Mesenteric fat pad (tissue), 1 donor: Measurements from ENCODE around the gene TSPAN32. TPM values are rescaled to one million over a fixed set of nuclear protein-coding genes. Genes with fewer than 3 reads are reported as not detected.

ENCODE experiments used
- DNase-seq: peaks from one replicate; pipeline ENCODE4 v3.0.0-alpha.2; 2020; ENCODE audit warnings: low spot score
- total RNA-seq: library from RNA; stranded (reverse); fragmentation: NEBNext Ultra II Directional; extraction: Animal tissue kit (Norgen Biotek cat#: 25700); gene quantifications from one replicate; pipeline ENCODE4 v1.2.1, GENCODE V29; 2021
- donor health status: DM: yes; HTN: yes; CAD: no.

Gene TSPAN32
- total RNA-seq, 1 donor from 2014 or later: 1.3 TPM

DNA sequence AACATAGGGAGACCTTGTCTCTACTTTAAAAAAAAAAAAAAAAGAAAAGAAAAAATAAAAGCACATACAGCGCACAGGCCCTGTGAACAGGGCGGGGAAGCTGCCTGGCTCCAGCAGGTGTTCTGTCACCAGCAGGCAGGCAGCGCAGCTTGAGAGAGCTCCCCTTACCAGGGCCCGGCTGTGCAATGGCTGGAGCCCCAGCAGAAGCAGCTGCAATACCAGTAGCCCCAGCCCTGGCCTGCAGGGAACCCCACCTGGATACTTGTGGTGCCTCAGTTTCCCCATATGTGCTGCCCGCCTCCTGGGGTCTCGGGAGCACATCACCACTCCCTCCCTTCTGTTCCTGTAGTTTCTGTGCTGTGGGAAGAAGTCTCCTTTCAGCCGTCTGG, 12.3 kb downstream of the TSPAN32 start:
- DNase-seq: peak; percentile 81

DNA sequence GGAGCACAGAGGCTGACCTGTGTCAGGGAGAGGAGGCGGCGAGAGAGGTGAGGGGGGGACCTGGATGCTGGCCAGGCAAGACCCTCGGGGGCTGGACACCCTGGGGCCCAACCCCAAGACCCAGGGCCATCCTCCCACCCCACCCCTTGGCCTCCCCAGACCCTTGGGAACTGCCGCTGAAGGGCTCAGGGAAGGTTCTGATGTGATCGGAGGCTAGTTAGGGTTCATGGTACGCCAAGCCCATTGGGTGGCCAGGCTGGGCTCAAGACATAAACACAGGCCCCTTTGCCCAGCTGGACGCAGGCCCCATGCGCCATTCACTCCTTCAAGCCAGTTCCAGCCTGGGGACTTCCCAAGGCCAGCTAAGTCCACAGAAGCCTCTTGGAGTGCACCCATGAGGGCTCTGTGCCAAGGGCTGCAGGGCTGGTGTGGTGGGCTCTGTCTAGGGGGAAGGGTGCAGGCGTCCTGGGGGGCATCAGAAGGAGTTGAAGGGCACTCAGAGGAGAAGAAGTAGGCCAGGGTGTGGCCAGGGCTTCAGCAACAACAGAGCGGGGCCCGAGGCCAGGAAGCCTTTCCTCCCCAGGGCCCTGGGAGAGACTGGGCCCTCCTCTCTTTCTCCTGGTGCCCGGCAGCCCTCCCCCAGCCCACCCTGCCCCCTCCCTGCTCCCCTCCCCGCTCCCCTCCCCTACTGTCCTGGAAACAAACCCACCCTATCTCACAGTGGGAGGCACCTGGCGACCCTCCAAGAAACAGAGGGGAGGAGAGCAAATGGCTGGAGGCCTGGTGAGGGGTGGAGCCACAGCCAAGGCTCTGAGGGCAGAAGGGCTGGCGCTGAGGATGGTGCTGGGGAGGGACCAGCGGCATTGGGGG, 12.9 kb downstream of the TSPAN32 start:
- DNase-seq: peak; percentile 91

DNA sequence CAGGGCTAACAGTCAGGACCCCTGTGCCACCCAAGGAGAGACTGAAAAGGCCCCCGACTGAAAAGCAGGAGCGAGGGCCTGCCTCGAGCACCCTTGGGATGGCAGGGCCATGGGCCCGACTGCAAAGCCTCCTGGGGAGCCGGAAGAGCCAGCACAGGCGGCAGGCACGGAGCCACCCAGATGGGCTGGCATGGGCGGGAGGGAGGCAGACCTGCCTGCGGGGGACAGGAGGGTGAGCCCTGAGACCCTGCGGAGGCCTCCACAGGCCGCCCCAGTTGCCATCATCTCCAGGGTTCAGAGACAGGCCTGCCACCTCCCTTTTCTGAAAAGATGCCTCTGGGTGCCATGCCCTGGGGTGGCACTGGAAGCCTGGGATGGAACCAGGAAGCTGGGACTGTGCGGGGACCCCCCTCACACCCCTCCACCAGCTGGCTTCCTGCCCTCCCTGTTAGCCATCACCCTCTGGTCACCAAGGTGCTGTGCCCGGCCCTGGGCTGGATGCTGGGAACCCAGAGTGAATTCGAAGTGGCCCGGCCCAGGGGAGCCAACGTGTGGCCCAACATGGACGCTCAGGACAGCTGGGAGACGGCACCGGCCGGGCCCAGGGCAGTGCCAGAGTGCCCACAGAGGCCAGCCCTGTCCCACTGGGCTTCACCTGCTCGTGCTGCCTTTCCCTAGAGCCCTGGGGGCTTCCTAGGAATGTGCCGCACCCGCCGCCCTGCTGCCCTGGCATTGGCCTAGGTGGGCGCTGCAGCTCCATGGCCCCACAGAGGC, 13.8 kb downstream of the TSPAN32 start:
- peak; percentile 69 for DNase-seq

DNA sequence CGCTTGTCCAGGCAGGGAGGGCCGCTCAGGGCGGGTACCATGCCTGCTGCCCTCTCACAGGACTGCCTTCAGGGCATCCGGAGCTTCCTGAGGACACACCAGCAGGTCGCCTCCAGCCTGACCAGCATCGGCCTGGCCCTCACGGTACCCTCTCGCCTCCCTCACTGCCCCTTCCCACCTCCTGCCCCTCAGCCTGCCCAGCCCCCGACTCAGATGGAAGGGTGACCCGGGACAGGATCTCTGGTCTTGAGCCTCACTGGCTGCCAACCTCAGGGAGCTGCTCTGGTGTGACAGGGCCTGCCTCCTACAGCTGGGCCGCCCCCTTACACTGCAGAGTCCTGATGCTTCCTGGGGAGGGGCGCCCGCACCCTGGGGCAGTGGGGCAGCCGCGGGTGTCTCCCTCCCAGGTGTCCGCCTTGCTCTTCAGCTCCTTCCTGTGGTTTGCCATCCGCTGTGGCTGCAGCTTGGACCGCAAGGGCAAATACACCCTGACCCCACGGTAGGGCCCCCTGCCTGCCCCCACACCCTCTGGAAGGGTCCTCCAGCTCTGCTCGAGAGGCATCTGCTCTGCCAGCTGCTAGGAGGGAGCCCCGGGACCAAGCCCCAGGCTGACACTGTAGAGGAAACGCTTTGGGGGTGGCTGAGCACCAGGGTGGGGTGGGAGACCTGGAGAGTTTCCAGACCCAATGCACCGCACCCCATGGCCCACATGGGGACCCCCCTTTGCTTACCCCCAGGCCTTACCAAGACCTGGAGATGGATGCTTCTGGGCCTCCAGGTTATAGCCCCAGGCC, 14.6 kb downstream of the TSPAN32 start:
- DNase-seq: peak; percentile 88

DNA sequence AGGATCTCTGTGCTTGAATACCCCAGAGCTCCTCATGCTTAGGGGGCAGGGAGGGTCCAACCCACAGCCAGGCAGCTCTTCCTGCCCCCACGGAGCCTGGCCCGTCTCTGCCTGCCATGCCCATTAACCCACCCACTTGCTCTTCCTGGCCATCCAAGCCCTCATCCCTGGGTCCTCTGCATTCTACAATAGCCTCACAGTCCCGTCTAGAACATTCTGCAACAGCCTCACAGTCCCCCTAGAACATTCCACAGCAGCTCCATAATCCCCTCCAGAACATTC, 15.1 kb downstream of the TSPAN32 start:
- DNase-seq: peak; percentile 51

DNA sequence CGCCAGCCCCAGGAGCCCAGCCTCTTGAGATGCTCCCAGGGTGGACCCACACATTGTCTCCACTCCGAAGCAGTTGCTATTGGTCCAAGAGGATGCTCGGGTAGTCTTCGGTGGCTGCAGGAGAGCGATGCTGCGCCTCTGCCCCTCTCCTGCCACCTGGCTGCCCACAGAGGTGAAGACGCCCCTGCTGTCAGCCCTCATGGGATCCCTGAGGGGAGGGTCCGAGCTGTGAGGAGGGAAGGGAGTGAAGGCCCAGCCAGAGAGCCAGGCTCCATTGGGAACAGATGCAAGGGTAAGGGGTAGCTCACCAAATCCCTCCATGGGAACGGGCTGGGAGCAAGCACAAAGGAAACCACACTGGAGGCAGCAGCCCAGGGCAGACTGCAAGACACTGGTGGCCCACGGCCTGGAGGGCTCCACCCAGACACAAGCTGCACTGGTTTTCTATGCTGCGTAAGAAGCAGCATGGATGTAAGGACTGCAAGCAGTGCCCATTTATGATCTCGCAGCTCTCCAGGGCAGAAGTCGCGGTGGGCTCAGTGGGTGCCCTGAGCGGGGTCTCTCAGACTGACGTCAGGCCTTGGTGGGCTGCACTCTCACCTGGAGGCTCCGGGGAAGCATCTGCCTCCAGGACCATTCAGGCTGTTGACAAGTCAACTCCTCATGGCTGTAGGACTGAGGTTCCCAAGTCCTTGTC, 15.7 kb downstream of the TSPAN32 start:
- DNase-seq: peak; percentile 83

DNA sequence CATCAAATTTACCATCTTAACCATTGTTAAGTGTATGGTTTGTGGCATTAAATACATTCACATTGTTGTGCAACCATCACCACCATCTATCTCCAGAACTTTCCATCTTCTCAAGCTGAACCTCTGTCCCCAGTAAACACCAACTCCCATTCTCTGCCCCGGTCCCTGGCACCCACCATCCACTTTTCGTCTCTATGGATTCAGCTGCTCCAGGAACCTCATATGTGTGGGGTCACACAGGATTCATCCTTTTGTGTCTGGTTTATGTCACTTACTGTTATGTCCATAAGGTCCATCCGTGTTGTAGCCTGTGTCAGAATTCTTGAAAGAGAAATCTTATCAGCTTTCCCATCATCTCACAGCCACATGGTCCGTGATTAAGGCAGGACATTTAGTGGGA, 16.3 kb downstream of the TSPAN32 start:
- DNase-seq: peak; percentile 57

DNA sequence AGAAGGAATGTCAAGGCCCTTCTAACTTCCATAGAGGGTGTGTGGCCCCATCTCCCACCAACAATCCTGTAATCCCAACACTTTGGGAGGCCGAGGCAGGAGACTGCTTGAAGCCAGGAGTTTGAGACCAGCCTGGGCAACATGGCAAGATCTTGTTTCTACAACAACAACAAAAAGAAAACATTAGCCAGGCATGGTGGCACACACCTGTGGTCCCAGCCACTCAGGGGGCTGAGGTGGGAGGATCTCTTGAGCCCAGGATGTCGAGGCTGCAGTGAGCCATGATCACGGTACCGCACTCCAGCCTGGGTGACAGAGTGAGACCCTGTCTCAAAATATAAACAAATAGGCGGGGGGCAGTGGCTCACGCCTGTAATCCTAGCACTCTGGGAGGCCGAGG, 16.9 kb downstream of the TSPAN32 start:
- peak; percentile 47 for DNase-seq

DNA sequence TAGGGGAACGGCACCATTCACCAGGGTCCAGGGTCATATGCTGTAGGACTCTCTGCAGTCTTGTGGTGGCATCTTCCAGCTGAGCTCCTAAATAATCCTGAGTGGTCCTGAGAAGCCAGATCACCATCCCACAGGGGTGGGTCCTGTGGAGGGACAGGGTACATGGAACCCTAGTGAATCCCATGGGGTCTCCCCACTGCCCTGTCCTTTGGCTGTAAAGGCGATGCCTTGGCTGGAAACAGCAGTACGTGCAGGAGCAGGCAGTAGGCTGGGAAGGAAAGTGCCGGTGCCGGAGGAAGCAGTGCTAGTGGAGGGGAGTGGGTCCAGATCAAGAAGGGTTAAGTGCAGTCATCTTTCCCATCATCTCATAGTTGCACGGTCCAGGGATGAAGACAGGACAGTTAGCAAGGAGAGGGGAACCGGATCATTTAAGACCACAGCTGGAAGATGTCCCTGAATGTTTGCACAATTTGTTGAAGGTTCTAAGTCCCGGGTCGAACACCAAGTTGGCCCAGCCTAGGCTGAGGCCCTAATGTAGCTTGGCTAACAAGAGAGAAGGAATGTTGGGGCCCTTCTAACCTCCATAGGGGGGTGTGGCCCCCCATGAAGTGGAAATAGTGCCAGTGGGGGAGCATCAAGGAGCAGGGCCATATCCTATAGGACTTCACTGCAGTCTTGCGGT, 18.1 kb downstream of the TSPAN32 start:
- peak; percentile 37 for DNase-seq

DNA sequence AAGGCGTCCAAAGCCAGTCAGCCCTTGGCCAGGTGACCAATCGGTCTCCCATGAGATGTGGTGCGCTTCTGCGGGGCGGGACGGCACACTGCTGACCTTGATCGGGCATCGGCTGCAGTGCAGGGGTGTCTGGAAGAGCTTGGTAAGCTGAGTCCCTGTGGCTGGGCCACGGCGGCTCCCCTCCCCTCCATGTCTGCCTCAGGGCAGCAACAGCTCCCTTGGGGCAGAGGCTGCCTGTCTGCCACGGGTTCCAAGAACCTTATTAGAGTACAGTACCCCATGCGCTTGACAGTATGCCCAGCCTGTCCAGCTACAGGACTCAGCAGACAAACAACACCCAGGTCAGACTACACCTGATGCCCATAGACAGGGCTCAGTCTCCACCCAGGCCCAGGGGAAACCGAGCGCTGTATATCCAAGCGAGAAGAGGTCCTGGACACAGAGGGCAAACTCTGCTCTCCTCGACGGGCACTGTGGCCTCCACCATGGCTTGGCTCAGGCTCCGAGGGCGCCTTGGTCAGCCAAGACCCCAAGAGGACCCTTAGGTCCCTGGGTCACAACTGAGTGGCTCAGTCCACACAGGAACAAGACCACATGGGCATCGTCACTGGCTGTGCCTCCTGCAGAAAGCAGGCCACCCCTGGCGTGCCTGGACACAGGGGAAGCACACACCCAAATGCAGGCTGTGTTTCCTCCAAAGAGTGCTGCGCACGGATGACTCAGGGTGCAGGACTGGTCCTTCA, 18.9 kb downstream of the TSPAN32 start:
- DNase-seq: peak; percentile 84

DNA sequence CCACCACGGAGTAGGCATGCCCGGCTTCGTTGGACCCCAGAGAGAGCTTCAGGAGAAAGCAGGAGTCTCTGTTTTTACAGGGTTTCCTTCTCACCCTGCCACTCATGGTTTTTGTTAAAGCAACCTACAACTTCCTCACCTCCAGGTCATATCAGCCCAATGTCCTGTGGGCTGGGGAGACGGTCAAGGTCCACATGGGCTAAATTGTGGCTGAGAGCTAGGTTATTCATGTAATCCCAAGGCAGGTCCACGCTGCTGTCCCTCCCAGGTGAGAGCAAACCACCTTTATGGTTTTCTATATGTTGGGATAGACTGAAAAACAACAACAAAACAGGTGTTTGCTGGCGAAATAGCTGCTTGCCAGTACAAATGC, 19.5 kb downstream of the TSPAN32 start:
- DNase-seq: no peak

DNA sequence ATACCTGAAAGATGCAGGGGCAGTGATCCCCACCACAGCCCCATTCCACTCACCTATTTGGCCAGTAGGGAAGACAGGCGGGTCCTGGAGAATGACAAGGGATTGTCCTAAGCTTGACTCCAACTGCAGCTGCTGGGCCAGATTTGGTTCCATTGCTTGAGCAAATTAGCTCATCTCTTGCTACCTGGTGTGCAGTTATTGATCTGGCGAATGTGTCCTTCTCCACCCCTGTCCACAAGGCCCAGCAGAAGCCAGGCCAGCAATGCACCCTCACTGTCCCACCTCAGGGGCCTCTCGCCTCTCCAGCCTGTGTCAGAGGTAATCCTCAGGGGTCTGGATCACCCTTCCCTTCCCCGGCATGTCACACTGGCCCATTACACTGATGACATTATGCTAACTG, 23.3 kb downstream of the TSPAN32 start:
- DNase-seq: peak; percentile 59

DNA sequence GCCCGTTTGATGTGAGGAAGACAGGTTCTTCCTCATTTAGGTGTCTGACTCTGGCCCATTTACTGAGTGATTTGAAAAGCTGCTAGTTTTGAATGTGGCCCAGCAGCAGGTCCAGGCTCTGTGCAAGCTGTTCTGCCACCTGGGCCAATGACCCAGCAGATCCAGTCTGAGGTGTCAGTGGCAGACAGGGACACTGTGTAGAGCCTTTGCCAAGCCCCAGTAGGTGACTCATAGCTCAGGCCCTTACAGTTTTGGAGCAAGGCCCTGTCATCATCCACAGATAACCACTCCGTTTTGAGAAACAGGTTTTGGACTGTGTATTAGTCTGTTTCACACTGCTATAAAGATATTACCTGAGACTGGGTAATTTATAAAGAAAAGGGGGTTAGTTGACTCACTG, 23.9 kb downstream of the TSPAN32 start:
- peak; percentile 68 for DNase-seq

DNA sequence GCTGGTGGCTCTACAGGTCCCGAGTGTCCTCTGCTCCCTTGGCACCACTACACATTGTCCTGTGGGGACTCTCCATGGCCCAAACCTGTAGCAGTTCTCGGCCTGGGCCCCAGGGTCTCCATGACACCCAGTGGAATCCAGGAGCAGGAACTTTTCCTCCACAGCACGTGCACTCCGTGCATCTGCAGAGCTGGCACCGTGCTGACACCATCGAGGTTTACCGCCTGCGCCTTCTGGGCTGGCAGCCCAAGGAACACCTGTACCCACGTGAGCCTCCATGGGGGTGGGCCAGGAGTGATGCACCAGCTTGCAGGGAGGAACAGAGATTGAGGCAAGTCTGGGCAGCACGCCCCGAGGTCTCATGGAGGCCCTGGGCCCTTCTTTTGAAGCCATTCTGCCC, 25.2 kb downstream of the TSPAN32 start:
- DNase-seq: peak; percentile 87

DNA sequence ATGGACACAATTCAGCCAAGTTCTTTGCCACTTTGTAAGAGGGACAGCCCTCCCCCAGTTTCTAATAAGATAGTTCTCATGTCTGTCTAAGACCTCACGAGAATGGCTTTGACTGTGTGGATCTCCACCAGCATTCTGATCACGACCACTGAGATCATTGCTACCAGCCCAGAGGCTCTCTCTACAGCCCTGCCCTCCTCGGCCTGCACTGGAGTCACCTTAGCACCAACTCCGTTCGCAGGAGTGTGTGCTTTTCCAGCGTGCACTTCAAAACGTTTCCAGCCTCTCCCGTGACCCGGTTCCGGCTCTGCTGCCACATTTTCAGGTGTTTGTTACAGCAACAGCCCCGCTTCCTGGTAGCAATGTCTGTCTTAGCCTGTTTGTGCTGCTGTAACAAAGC, 26.2 kb downstream of the TSPAN32 start:
- peak; percentile 45 for DNase-seq

DNA sequence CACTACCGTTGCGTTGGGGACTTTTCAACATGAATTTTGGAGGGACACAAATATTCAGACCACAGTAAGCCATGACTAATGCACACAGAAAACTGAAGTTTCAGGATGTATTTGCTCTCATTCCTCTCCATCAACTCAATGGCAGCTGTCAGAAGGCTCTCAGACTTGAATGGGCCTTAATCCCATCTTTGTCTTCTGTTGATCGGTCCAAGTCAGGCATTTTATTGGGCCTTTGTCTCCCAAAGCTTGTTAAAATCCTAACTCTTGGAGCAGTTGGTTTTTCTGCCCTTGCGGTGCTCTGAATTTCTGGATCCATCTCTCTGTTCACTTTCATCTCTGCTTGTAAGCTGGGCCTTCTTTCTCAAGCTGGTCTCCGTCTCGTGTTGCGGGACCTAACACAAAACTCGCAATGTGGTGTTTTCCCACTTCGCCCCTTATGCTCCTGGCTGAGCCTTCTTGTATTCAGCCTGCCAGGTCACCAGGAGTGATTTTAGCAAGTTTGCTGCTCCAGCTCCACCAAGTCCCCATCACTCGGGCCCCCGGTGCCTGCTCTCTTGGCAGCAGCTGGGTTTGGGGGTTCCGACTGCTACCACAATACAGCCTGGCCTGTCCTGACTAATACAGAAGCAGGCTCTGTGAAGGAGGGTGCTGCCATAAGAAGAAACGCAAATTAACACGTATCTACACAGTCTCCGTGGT, 27.0 kb downstream of the TSPAN32 start:
- peak; percentile 37 for DNase-seq

DNA sequence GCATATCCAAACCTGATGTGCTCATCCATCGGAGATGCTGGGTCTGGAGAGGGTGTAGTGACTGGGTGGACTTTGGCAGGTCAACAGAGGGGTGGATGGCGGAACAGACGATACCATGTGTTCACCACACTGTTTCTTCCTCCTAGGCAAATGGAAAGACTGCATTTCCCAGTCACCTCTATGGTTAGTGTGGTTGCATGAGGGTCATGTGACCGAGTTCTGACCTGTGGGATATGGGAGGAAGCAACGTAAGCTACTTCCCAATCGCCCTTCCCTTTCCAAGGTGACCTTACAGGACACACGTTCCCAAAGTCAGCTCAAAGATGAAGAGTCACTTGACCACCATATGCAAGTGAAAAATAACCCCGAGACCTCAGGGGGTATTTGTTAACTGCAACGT, 27.7 kb downstream of the TSPAN32 start:
- no peak for DNase-seq

DNA sequence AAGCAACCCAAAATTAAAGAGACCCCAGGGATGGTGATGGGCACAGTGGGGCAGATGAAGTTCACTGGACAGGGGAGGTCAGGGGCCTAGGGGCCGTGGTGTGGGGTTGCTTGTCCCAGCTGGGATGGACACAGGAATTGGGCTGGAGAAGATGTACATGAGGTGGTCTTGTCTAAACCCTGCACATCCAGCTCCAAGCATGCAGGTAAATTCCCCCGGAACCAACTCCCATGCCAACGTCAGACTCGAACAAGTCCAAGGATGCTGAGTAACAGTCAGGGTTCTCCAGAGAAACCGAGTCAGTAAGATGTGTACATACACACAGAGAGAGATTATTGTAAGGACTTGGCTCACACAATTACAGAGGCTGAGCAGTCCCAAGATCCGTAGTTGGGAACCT, 28.9 kb downstream of the TSPAN32 start:
- DNase-seq: peak; percentile 71

DNA sequence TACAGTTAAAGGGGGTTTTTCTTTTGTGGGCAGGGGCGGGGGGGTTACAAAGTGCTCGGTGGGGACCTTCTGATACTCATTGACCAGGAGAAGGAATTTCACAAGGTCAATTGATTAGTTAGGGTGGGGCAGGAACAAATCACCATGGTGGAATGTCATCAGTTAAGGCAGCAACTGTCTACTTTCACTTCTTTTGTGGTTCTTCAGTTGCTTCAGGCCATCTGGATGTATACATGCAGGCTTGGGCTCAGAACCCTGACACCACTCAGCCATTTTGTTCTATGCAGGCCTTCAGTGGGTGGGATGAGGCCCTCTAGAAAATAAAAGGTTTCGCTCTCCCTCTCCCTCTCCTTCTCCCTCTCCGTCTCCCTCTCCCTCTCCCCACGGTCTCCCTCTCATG, 29.6 kb downstream of the TSPAN32 start:
- DNase-seq: no peak
